Vagina (tissue), 2 donors: Measurements from ENCODE around the gene TMEM204.

Source experiments
- CTCF ChIP-seq, 3 experiments: fragments of 450-650 bp in 2 of 3; fragments of 200-600 bp in 1 of 3; sonication (generic) in 1 of 3; IDR thresholded peaks; one replicate each; pipeline ENCODE4 v1.5.1; 2017 to 2019; ENCODE audit warnings: antibody characterized with exemption in 3 of 3, mild to moderate bottlenecking in 2 of 3, moderate library complexity in 2 of 3
- POLR2A ChIP-seq, 2 donors: fragments of 450-650 bp; IDR thresholded peaks; one replicate each; pipeline ENCODE4 v1.6.1; 2017; ENCODE audit warnings: antibody characterized with exemption in 2 of 2, mild to moderate bottlenecking in 2 of 2, moderate library complexity in 2 of 2

- TF ChIP-seq CTCF (IDR thresholded peaks at IDR 0.05): no peak
- TF ChIP-seq POLR2A (IDR thresholded peaks at IDR 0.05): no peak
Observed at GRCh38 chr16:1524366-1524765, 9.1 kb upstream of the TMEM204 start.
